Suprapubic skin (tissue), 3 donors: ENCODE measurements around the gene NIPAL4.

Experiments
- CTCF ChIP-seq, 2 donors: fragments of 200-600 bp in 1 of 2; fragments of 450-650 bp in 1 of 2; sonication (generic) in 1 of 2; IDR thresholded peaks; one replicate each; pipeline ENCODE4 v1.5.1; 2016 to 2019; ENCODE audit warnings: antibody characterized with exemption in 2 of 2, mild to moderate bottlenecking in 1 of 2, moderate library complexity in 1 of 2
- EP300 ChIP-seq: sonication (generic); formaldehyde crosslinking; IDR thresholded peaks from one replicate; pipeline ENCODE4 v1.6.1; 2017; ENCODE audit warnings: antibody characterized with exemption
- POLR2A ChIP-seq, 2 donors: fragments of 450-650 bp; IDR thresholded peaks; one replicate each; pipeline ENCODE4 v1.6.1; 2017; ENCODE audit warnings: antibody characterized with exemption in 2 of 2, mild to moderate bottlenecking in 2 of 2, moderate library complexity in 2 of 2

GRCh38 chr5:157516626-157517325 lies 56.8 kb downstream of the NIPAL4 start:
- TF ChIP-seq CTCF (IDR thresholded peaks at IDR 0.05) (no peak), EP300 (no peak), POLR2A (IDR thresholded peaks at IDR 0.05) (no peak)
